PC-3 (cell line): ENCODE measurements around the gene AGBL1. TPM values are rescaled to one million over a fixed set of nuclear protein-coding genes. Genes with fewer than 3 reads are reported as not detected.
A peak's percentile ranks its signal among the peaks of the same experiment; 100 is the strongest.

ENCODE experiments used
- ATAC-seq: fragments of 200-7000 bp; cut with Tn5 transposase; 2 replicates; pipeline ENCODE4 v1.9.1; 2020; ENCODE audit warnings: mild to moderate bottlenecking, moderate library complexity
- BruUV-seq: library from RNA; stranded (reverse); fragments of 400-500 nt; replicated peaks from 2 replicates; lab custom pipeline; 2021; lab: Mats Ljungman, UMichigan
- CTCF ChIA-PET: fragments of 300-600 bp; sonication (Branson Sonifier 250); formaldehyde crosslinking; loops from one replicate; lab custom pipeline; 2022; ENCODE audit warnings: antibody characterized with exemption; lab: Charles Lee
- POLR2A ChIA-PET: fragments of 300-600 bp; sonication (Branson Sonifier 250); formaldehyde crosslinking; loops from one replicate; lab custom pipeline; 2022; ENCODE audit warnings: antibody characterized with exemption; ENCODE audit not compliant: unreplicated experiment; lab: Charles Lee
- DNase-seq: peaks from one replicate; pipeline ENCODE4 v3.0.0-alpha.2; 2015
- H2AFZ ChIP-seq: fragments of 300-600 bp; sonication (generic); 2 replicates; pipeline ENCODE4 v1.6.0; 2016; ENCODE audit warnings: antibody characterized with exemption, low read length
- H3F3A ChIP-seq: fragments of 300-600 bp; sonication (generic); one replicate; pipeline ENCODE4 v1.6.0; 2017; ENCODE audit warnings: antibody characterized with exemption, low read length, control low read depth, mild to moderate bottlenecking; ENCODE audit not compliant: unreplicated experiment
- H3K27ac ChIP-seq: fragments of 300-600 bp; sonication (generic); 2 replicates; pipeline ENCODE4 v1.5.1; 2016; ENCODE audit warnings: mild to moderate bottlenecking, low read length
- H3K27me3 ChIP-seq: fragments of 300-600 bp; sonication (generic); 2 replicates; pipeline ENCODE4 v1.6.1; 2016; ENCODE audit warnings: low read length, mixed read lengths
- H3K36me3 ChIP-seq: fragments of 300-600 bp; sonication (generic); 2 replicates; pipeline ENCODE4 v1.6.1; 2016; ENCODE audit warnings: low read depth, mixed run types, low read length, mixed read lengths
- H3K4me1 ChIP-seq: fragments of 300-600 bp; sonication (generic); 2 replicates; pipeline ENCODE4 v1.5.1; 2016; ENCODE audit warnings: low read length; ENCODE audit not compliant: insufficient read depth
- H3K4me2 ChIP-seq: fragments of 300-600 bp; sonication (generic); 2 replicates; pipeline ENCODE4 v1.6.0; 2016; ENCODE audit warnings: low read length
- H3K4me3 ChIP-seq: fragments of 300-600 bp; sonication (generic); 2 replicates; pipeline ENCODE4 v1.5.1; 2016; ENCODE audit warnings: mild to moderate bottlenecking, low read length, mixed read lengths
- H3K79me2 ChIP-seq: fragments of 300-600 bp; sonication (generic); 2 replicates; pipeline ENCODE4 v1.6.1; 2017; ENCODE audit warnings: low read length, mixed read lengths
- H3K9ac ChIP-seq: fragments of 300-600 bp; sonication (generic); 2 replicates; pipeline ENCODE4 v1.6.0; 2016; ENCODE audit warnings: mild to moderate bottlenecking, low read length
- H3K9me2 ChIP-seq: fragments of 300-600 bp; sonication (generic); replicated peaks from 2 replicates; pipeline ENCODE4 v1.6.1; 2016; ENCODE audit warnings: mixed run types, low read length, mixed read lengths
- H3K9me3 ChIP-seq: fragments of 300-600 bp; sonication (generic); 2 replicates; pipeline ENCODE4 v1.6.1; 2016; ENCODE audit warnings: low read length, mixed read lengths
- H4K20me1 ChIP-seq: fragments of 300-600 bp; sonication (generic); 2 replicates; pipeline ENCODE4 v1.6.1; 2016; ENCODE audit warnings: low read length, mixed read lengths
- CTCF ChIP-seq: fragments of 300-600 bp; sonication (generic); conservative IDR thresholded peaks from 2 replicates; pipeline ENCODE4 v1.5.1; 2017; ENCODE audit warnings: antibody characterized with exemption, low read depth, mild to moderate bottlenecking, low read length
- EZH2 ChIP-seq: fragments of 300-600 bp; sonication (generic); IDR thresholded peaks from one replicate; pipeline ENCODE4 v1.6.1; 2017; ENCODE audit warnings: antibody characterized with exemption, mild to moderate bottlenecking, low read length; ENCODE audit not compliant: unreplicated experiment
- EZH2phosphoT487 ChIP-seq: fragments of 300-600 bp; sonication (generic); IDR thresholded peaks from 2 replicates; pipeline ENCODE4 v1.6.1; 2018; ENCODE audit warnings: mild to moderate bottlenecking, antibody characterized with exemption, low read length, borderline replicate concordance
- intact Hi-C: fragments of 100-400 bp; cut with micrococcal nuclease; formaldehyde crosslinking; loops from 2 replicates; pipeline ENCODE4 v1.9.0; 2023
- total RNA-seq: library from RNA; depleted of rRNA; stranded (reverse); fragments of >200 nt; gene quantifications from 2 replicates; pipeline ENCODE4 v1.2.3, GENCODE V29; 2014

AGBL1 gene
- total RNA-seq, 1 experiment from 2014 or later: not detected

GRCh38 chr15:86296769-86297168, 217.1 kb downstream of the AGBL1 start:
- Histone ChIP-seq H3K9me3 (no peaks in the 10 kb centered on the region), H3K79me2 (no peaks in the 10 kb centered on the region), H3F3A (no peaks in the 10 kb centered on the region), H3K27ac (no peak overlapping the region), H3K27me3 (no peaks in the 10 kb centered on the region), H3K36me3 (no peaks in the 10 kb centered on the region), H3K4me1 (no peaks in the 10 kb centered on the region), H2AFZ (no peak overlapping the region), H4K20me1 (no peaks in the 10 kb centered on the region), H3K9ac (no peak overlapping the region), H3K9me2 (no peaks in the 10 kb centered on the region), H3K4me3 (no peak overlapping the region), H3K4me2 (no peak overlapping the region)
- ATAC-seq: no peak
- intact Hi-C loops: no loop called here
- CTCF ChIA-PET: no interaction called here
- POLR2A ChIA-PET: no interaction called here
- no peak for DNase-seq
- TF ChIP-seq EZH2phosphoT487 (no peak), CTCF (no peak), EZH2 (no peak)
- BruUV-seq: no TSS peak

- Histone ChIP-seq H3K9me2 (no peaks in the 10 kb centered on the region), H3K27ac (no peak overlapping the region), H2AFZ (no peak overlapping the region), H3K27me3 (no peaks in the 10 kb centered on the region), H3F3A (no peaks in the 10 kb centered on the region), H3K79me2 (no peaks in the 10 kb centered on the region), H3K4me2 (no peak overlapping the region), H3K9ac (no peak overlapping the region), H3K4me3 (no peak overlapping the region), H4K20me1 (no peaks in the 10 kb centered on the region), H3K9me3 (no peaks in the 10 kb centered on the region), H3K36me3 (no peaks in the 10 kb centered on the region), H3K4me1 (no peaks in the 10 kb centered on the region)
- DNase-seq (peak; percentile 2), ATAC-seq (no peak)
- POLR2A ChIA-PET: no interaction called here
- BruUV-seq: no TSS peak
- no peak for TF ChIP-seq CTCF
- TF ChIP-seq EZH2phosphoT487: no peak
- no peak for TF ChIP-seq EZH2
- CTCF ChIA-PET: no interaction called here
- intact Hi-C loops: no loop called here
Measured at GRCh38 chr15:86300390-86301125, 220.9 kb downstream of the AGBL1 start.

- Histone ChIP-seq H3K27me3 (no peaks in the 10 kb centered on the region), H3K4me1 (no peaks in the 10 kb centered on the region), H3K9ac (no peak overlapping the region), H3K27ac (no peak overlapping the region), H3K9me3 (peaks cover 11% of the 10 kb centered on the region; the same call in 1 of the 2 replicates), H4K20me1 (no peaks in the 10 kb centered on the region), H3F3A (no peaks in the 10 kb centered on the region), H3K36me3 (no peaks in the 10 kb centered on the region), H3K79me2 (no peaks in the 10 kb centered on the region), H3K4me3 (no peak overlapping the region), H3K9me2 (no peaks in the 10 kb centered on the region), H2AFZ (no peak overlapping the region), H3K4me2 (no peak overlapping the region)
- ChIA-PET CTCF (no interaction called here), POLR2A (no interaction called here)
- intact Hi-C loops: no loop called here
- BruUV-seq: no TSS peak
- ATAC-seq (no peak), DNase-seq (no peak)
- no peak for TF ChIP-seq EZH2phosphoT487
- no peak for TF ChIP-seq CTCF
- no peak for TF ChIP-seq EZH2
Measured at GRCh38 chr15:86311568-86312280, 232.1 kb downstream of the AGBL1 start.
